Endodermal cell (in vitro differentiated cells): ENCODE measurements around the gene HORMAD2. TPM values are rescaled to one million over a fixed set of nuclear protein-coding genes. Genes with fewer than 3 reads are reported as not detected.

Source experiments
- DNase-seq: peaks from one replicate; pipeline ENCODE4 v3.0.0-alpha.2; 2017
- H3K27ac ChIP-seq: 2 replicates; pipeline ENCODE4 v1.5.1; 2013; ENCODE audit warnings: mild to moderate bottlenecking, low read depth, low read length, moderate library complexity
- H3K27me3 ChIP-seq: 2 replicates; pipeline ENCODE4 v1.6.1; 2013; ENCODE audit warnings: mild to moderate bottlenecking, low read length, moderate library complexity; ENCODE audit not compliant: insufficient read depth, control insufficient read depth, poor library complexity, severe bottlenecking
- H3K36me3 ChIP-seq: 2 replicates; pipeline ENCODE4 v1.7.0; 2013; ENCODE audit warnings: mild to moderate bottlenecking, low read length, moderate library complexity; ENCODE audit not compliant: control insufficient read depth, insufficient read depth
- H3K4me1 ChIP-seq: one replicate; pipeline ENCODE4 v1.7.0; 2013; ENCODE audit warnings: low read length; ENCODE audit not compliant: control insufficient read depth, insufficient read depth
- H3K4me3 ChIP-seq: 2 replicates; pipeline ENCODE4 v1.5.1; 2013; ENCODE audit warnings: mild to moderate bottlenecking, low read length, moderate library complexity
- H3K9ac ChIP-seq: 2 replicates; pipeline ENCODE4 v1.6.1; 2013; ENCODE audit warnings: mild to moderate bottlenecking, low read length, moderate library complexity; ENCODE audit not compliant: poor library complexity, severe bottlenecking; ENCODE audit errors: extremely low read depth
- H3K9me3 ChIP-seq: 2 replicates; pipeline ENCODE4 v1.6.1; 2013; ENCODE audit warnings: mild to moderate bottlenecking, low read length, moderate library complexity; ENCODE audit not compliant: control insufficient read depth
- H3K27ac Mint-ChIP-seq: 2 replicates; pipeline ENCODE4 v1.8.0; 2020; ENCODE audit warnings: mixed read lengths
- H3K27me3 Mint-ChIP-seq: 2 replicates; pipeline ENCODE4 v1.8.0; 2021; ENCODE audit warnings: mild to moderate bottlenecking, mixed read lengths; ENCODE audit not compliant: insufficient read depth
- H3K36me3 Mint-ChIP-seq: 2 replicates; pipeline ENCODE4 v1.8.0; 2020; ENCODE audit warnings: low read depth, mixed read lengths
- H3K4me1 Mint-ChIP-seq: 2 replicates; pipeline ENCODE4 v1.8.0; 2020; ENCODE audit warnings: mixed read lengths
- H3K4me3 Mint-ChIP-seq: 2 replicates; pipeline ENCODE4 v1.8.0; 2020; ENCODE audit warnings: mild to moderate bottlenecking, moderate library complexity, mixed read lengths
- H3K9me3 Mint-ChIP-seq: 2 replicates; pipeline ENCODE4 v1.8.0; 2020; ENCODE audit warnings: mild to moderate bottlenecking, mixed read lengths
- CTCF ChIP-seq: fragments of 200-600 bp; sonication (generic); conservative IDR thresholded peaks from 2 replicates; pipeline ENCODE4 v1.5.0; 2021; ENCODE audit warnings: antibody characterized with exemption, mild to moderate bottlenecking
- WGBS, 2 experiments: methylation state at CpG; one replicate each; pipeline versions ENCODE4 v1.1.5 to v1.1.7; 2013; ENCODE audit warnings: missing lambda C conversion rate in 2 of 2, mixed read lengths in 1 of 2; ENCODE audit not compliant: insufficient coverage in 1 of 2, insufficient read length in 1 of 2; 5-methylcytosine and 5-hydroxymethylcytosine counted together
- total RNA-seq, 2 donors: library from RNA; stranded (reverse); fragmentation: NEBNext Ultra II Directional in 1 of 2; extraction: Animal tissue kit (Norgen Biotek cat#: 25700) in 1 of 2; gene quantifications; 2 replicates in 1 of 2; 3 replicates in 1 of 2; pipeline ENCODE4 v1.2.1, GENCODE V29; 2021

Gene HORMAD2
- total RNA-seq, 2 donors from 2014 or later: 0.55 TPM; not detected in 1

- no peaks in the 10 kb centered on the region for H3K27me3 Mint-ChIP-seq
- H3K4me3 ChIP-seq: peak overlapping the region; percentile 23
- no peak for DNase-seq
- H3K4me1 ChIP-seq: no peaks in the 10 kb centered on the region
- peaks cover 39% of the 10 kb centered on the region for H3K9me3 Mint-ChIP-seq
- no peak overlapping the region for H3K4me3 Mint-ChIP-seq
- no peak for TF ChIP-seq CTCF
- no peaks in the 10 kb centered on the region for H3K27me3 ChIP-seq
- peaks cover 22% of the 10 kb centered on the region for H3K9me3 ChIP-seq
- no peak overlapping the region for H3K27ac ChIP-seq
- H3K4me1 Mint-ChIP-seq: peaks cover 12% of the 10 kb centered on the region
- H3K36me3 ChIP-seq: no peaks in the 10 kb centered on the region
- H3K36me3 Mint-ChIP-seq: peaks cover 3% of the 10 kb centered on the region
- H3K27ac Mint-ChIP-seq: no peak overlapping the region
- WGBS, 2 experiments: 95 to 100% methylated on average over 1 of the region's 1 CpG
- H3K9ac ChIP-seq: no peak overlapping the region
Measured at GRCh38 chr22:30062950-30063349, 17.3 kb upstream of the HORMAD2 start.

- Mint-ChIP-seq H3K27ac (no peak overlapping the region), H3K27me3 (no peaks in the 10 kb centered on the region), H3K9me3 (peaks cover 34% of the 10 kb centered on the region), H3K36me3 (peaks cover 3% of the 10 kb centered on the region), H3K4me3 (no peak overlapping the region), H3K4me1 (peaks cover 12% of the 10 kb centered on the region)
- peaks cover 18% of the 10 kb centered on the region for H3K9me3 ChIP-seq
- peak overlapping the region; percentile 43 for H3K4me3 ChIP-seq
- no peaks in the 10 kb centered on the region for H3K4me1 ChIP-seq
- no peaks in the 10 kb centered on the region for H3K27me3 ChIP-seq
- TF ChIP-seq CTCF: no peak
- H3K27ac ChIP-seq: no peak overlapping the region
- DNase-seq: no peak
- no peaks in the 10 kb centered on the region for H3K36me3 ChIP-seq
- H3K9ac ChIP-seq: no peak overlapping the region
Measured at GRCh38 chr22:30064172-30064571, 16.1 kb upstream of the HORMAD2 start.

GRCh38 chr22:30073743-30074142 is 6.5 kb upstream of the HORMAD2 start:
- Histone ChIP-seq H3K4me1 (peaks cover 3% of the 10 kb centered on the region), H3K9ac (no peak overlapping the region), H3K27ac (no peak overlapping the region), H3K27me3 (peaks cover 5% of the 10 kb centered on the region), H3K4me3 (no peak overlapping the region), H3K36me3 (no peaks in the 10 kb centered on the region), H3K9me3 (no peaks in the 10 kb centered on the region)
- Mint-ChIP-seq H3K36me3 (no peaks in the 10 kb centered on the region), H3K4me3 (no peak overlapping the region), H3K27ac (no peak overlapping the region), H3K4me1 (peaks cover 13% of the 10 kb centered on the region), H3K9me3 (peaks cover 4% of the 10 kb centered on the region), H3K27me3 (peaks cover 9% of the 10 kb centered on the region)
- 50 to 88% methylated on average over 1 to 2 of the region's 2 CpGs for WGBS, 2 experiments
- DNase-seq: no peak
- TF ChIP-seq CTCF: no peak
